Measurements from ENCODE around the gene RRN3. TPM values are rescaled to one million over a fixed set of nuclear protein-coding genes. Genes with fewer than 3 reads are reported as not detected.

Gene RRN3
- total RNA-seq, 1 donor from 2014 or later, result 27.6 TPM

GRCh38 chr16:15035163-15035729 is 58.8 kb downstream of the RRN3 start:
- no peaks in the 10 kb centered on the region for H3K27me3 ChIP-seq
- DNase-seq (peak; percentile 23), ATAC-seq (no peak)
- TF ChIP-seq CTCF (IDR thresholded peaks at IDR 0.05), result no peak
- H3K9me3 ChIP-seq, result no peaks in the 10 kb centered on the region
- peaks cover 98% of the 10 kb centered on the region for H3K36me3 ChIP-seq
- H3K4me3 ChIP-seq, result no peak overlapping the region
- intact Hi-C loops (cut with DNase I), result no loop called here
- H3K27ac ChIP-seq, result peak overlapping the region; percentile 24
- peaks cover 6% of the 10 kb centered on the region for H3K4me1 ChIP-seq

- Histone ChIP-seq H3K36me3 (peaks cover 97% of the 10 kb centered on the region), H3K27ac (peak overlapping the region; percentile 39), H3K4me3 (no peak overlapping the region), H3K9me3 (no peaks in the 10 kb centered on the region), H3K4me1 (peaks cover 6% of the 10 kb centered on the region), H3K27me3 (no peaks in the 10 kb centered on the region)
- ATAC-seq (peak; percentile 41), DNase-seq (peak; percentile 58)
- intact Hi-C loops (cut with DNase I), result no loop called here
- TF ChIP-seq CTCF (IDR thresholded peaks at IDR 0.05), result no peak
These were observed 59.6 kb downstream of the RRN3 start for GRCh38 chr16:15034266-15035162.

GRCh38 chr16:15033309-15033707 is 60.8 kb downstream of the RRN3 start:
- Histone ChIP-seq H3K4me1 (peaks cover 6% of the 10 kb centered on the region), H3K27ac (no peak overlapping the region), H3K36me3 (peaks cover 97% of the 10 kb centered on the region), H3K9me3 (no peaks in the 10 kb centered on the region), H3K27me3 (no peaks in the 10 kb centered on the region), H3K4me3 (no peak overlapping the region)
- intact Hi-C loops (cut with DNase I), result no loop called here
- no peak for ATAC-seq
- DNase-seq, result peak; percentile 21
- TF ChIP-seq CTCF (IDR thresholded peaks at IDR 0.05), result no peak

- no peak for TF ChIP-seq CTCF (IDR thresholded peaks at IDR 0.05)
- intact Hi-C loops (cut with DNase I), result no loop called here
- Histone ChIP-seq H3K27me3 (no peaks in the 10 kb centered on the region), H3K36me3 (peaks cover 95% of the 10 kb centered on the region), H3K4me3 (no peak overlapping the region), H3K9me3 (no peaks in the 10 kb centered on the region), H3K4me1 (peaks cover 6% of the 10 kb centered on the region), H3K27ac (no peak overlapping the region)
- peak; percentile 33 for DNase-seq
- no peak for ATAC-seq
These were observed 61.3 kb downstream of the RRN3 start for GRCh38 chr16:15032547-15033308.

- TF ChIP-seq CTCF (IDR thresholded peaks at IDR 0.05), result no peak
- DNase-seq, result peak; percentile 13
- no peaks in the 10 kb centered on the region for H3K9me3 ChIP-seq
- H3K27ac ChIP-seq, result no peak overlapping the region
- no peaks in the 10 kb centered on the region for H3K27me3 ChIP-seq
- peaks cover 93% of the 10 kb centered on the region for H3K36me3 ChIP-seq
- H3K4me3 ChIP-seq, result no peak overlapping the region
- ATAC-seq, result no peak
- H3K4me1 ChIP-seq, result peaks cover 6% of the 10 kb centered on the region
- intact Hi-C loops (cut with DNase I), result no loop called here
These were observed 62.5 kb downstream of the RRN3 start for GRCh38 chr16:15031586-15031985.

All from upper lobe of right lung (tissue), 1 donor.